SU-DHL-6 (cell line): ENCODE results near the gene C9orf152.
"Not testable (repeated sequence)": the region's sequence is repeated elsewhere in the genome, so short reads cannot be mapped to it uniquely, and the experiment has no call there.

Experiments
- H2AFZ ChIP-seq: fragments of 200-600 bp; sonication (generic); 2 replicates; pipeline ENCODE4 v1.6.1; 2014; ENCODE audit warnings: low read depth, mild to moderate bottlenecking, moderate library complexity, mixed read lengths, antibody characterized with exemption, low read length; ENCODE audit not compliant: severe bottlenecking
- H3F3A ChIP-seq: fragments of 200-600 bp; shearing (Covaris generic); 2 replicates; pipeline ENCODE4 v1.6.0; 2016; ENCODE audit warnings: antibody characterized with exemption, mild to moderate bottlenecking; ENCODE audit not compliant: insufficient read depth
- H3K27ac ChIP-seq: fragments of 200-600 bp; sonication (generic); 2 replicates; pipeline ENCODE4 v1.5.1; 2016; ENCODE audit warnings: low read depth, mild to moderate bottlenecking, low read length, moderate library complexity, mixed read lengths
- H3K27me3 ChIP-seq: fragments of 200-600 bp; sonication (generic), shearing (Covaris generic); 2 replicates; pipeline ENCODE4 v1.6.0; 2014; ENCODE audit warnings: mild to moderate bottlenecking, low read length
- H3K36me3 ChIP-seq: fragments of 200-600 bp; sonication (generic); 2 replicates; pipeline ENCODE4 v1.6.1; 2014; ENCODE audit warnings: mild to moderate bottlenecking, low read length, mixed read lengths
- H3K4me2 ChIP-seq: fragments of 300-600, 200-600 bp; shearing (Covaris generic), sonication (generic); 2 replicates; pipeline ENCODE4 v1.6.0; 2014; ENCODE audit warnings: low read length, low read depth, mild to moderate bottlenecking; ENCODE audit not compliant: poor library complexity, severe bottlenecking
- H3K4me3 ChIP-seq: fragments of 200-600 bp; sonication (generic); 2 replicates; pipeline ENCODE4 v1.5.1; 2014; ENCODE audit warnings: antibody characterized with exemption, low read length, mild to moderate bottlenecking, mixed read lengths; ENCODE audit not compliant: insufficient read depth, poor library complexity, severe bottlenecking
- H3K79me2 ChIP-seq: fragments of 200-600 bp; sonication (generic); 2 replicates; pipeline ENCODE4 v1.6.1; 2014; ENCODE audit warnings: mild to moderate bottlenecking, low read length, moderate library complexity; ENCODE audit not compliant: insufficient read depth
- H3K9ac ChIP-seq: fragments of 200-600 bp; sonication (generic); 2 replicates; pipeline ENCODE4 v1.7.0; 2014; ENCODE audit warnings: mild to moderate bottlenecking, low read length
- H3K9me2 ChIP-seq: fragments of 200-600 bp; sonication (generic); replicated peaks from 2 replicates; pipeline ENCODE4 v1.6.1; 2014; ENCODE audit warnings: low read length; ENCODE audit not compliant: insufficient read depth
- H3K9me3 ChIP-seq: fragments of 200-600 bp; sonication (generic); 2 replicates; pipeline ENCODE4 v1.6.1; 2014; ENCODE audit warnings: low read length, mixed read lengths; ENCODE audit not compliant: insufficient read depth
- H4K20me1 ChIP-seq: fragments of 200-600 bp; sonication (generic); 2 replicates; pipeline ENCODE4 v1.6.1; 2014; ENCODE audit warnings: low read depth, mild to moderate bottlenecking, antibody characterized with exemption, low read length, moderate library complexity, mixed read lengths
- CTCF ChIP-seq: fragments of 200-600 bp; sonication (generic); IDR thresholded peaks from one replicate; pipeline ENCODE4 v1.5.1; 2017; ENCODE audit warnings: antibody characterized with exemption, mild to moderate bottlenecking, low read length, moderate library complexity; ENCODE audit not compliant: insufficient read depth, poor library complexity, severe bottlenecking
- EZH2phosphoT487 ChIP-seq: fragments of 200-600 bp; sonication (generic), shearing (Covaris generic); conservative IDR thresholded peaks from 2 replicates; pipeline ENCODE4 v1.6.1; 2018; ENCODE audit warnings: mild to moderate bottlenecking, antibody characterized with exemption, low read length, moderate library complexity, mixed read lengths

The C9orf152 gene

GRCh38 chr9:110199643-110200042, 8.3 kb downstream of the C9orf152 start:
- Histone ChIP-seq H3F3A (no peaks in the 10 kb centered on the region), H4K20me1 (no peaks in the 10 kb centered on the region), H3K27me3 (no peaks in the 10 kb centered on the region), H2AFZ (no peak overlapping the region), H3K9ac (no peak overlapping the region), H3K9me3 (no peaks in the 10 kb centered on the region), H3K79me2 (no peaks in the 10 kb centered on the region), H3K36me3 (no peaks in the 10 kb centered on the region), H3K4me2 (no peak overlapping the region), H3K4me3 (no peak overlapping the region), H3K9me2 (no peaks in the 10 kb centered on the region), H3K27ac (no peak overlapping the region)
- no peak for TF ChIP-seq EZH2phosphoT487
- no peak for TF ChIP-seq CTCF

GRCh38 chr9:110198357-110198756, 9.6 kb downstream of the C9orf152 start:
- H3K27me3 ChIP-seq: no peaks in the 10 kb centered on the region
- no peaks in the 10 kb centered on the region for H3K36me3 ChIP-seq
- TF ChIP-seq EZH2phosphoT487 (no peak), CTCF (no peak)
- H3K27ac ChIP-seq: no peak overlapping the region
- H3K9me2 ChIP-seq: no peaks in the 10 kb centered on the region
- no peaks in the 10 kb centered on the region for H4K20me1 ChIP-seq
- no peak overlapping the region for H3K4me3 ChIP-seq
- no peaks in the 10 kb centered on the region for H3K9me3 ChIP-seq
- H3F3A ChIP-seq: no peaks in the 10 kb centered on the region
- H3K79me2 ChIP-seq: no peaks in the 10 kb centered on the region
- no peak overlapping the region for H3K9ac ChIP-seq
- H3K4me2 ChIP-seq: no peak overlapping the region
- H2AFZ ChIP-seq: no peak overlapping the region

- no peak overlapping the region for H3K27ac ChIP-seq
- H3K9me3 ChIP-seq: no peaks in the 10 kb centered on the region
- H2AFZ ChIP-seq: no peak overlapping the region
- H3K9me2 ChIP-seq: no peaks in the 10 kb centered on the region
- no peaks in the 10 kb centered on the region for H4K20me1 ChIP-seq
- H3K4me3 ChIP-seq: no peak overlapping the region
- no peaks in the 10 kb centered on the region for H3K27me3 ChIP-seq
- no peaks in the 10 kb centered on the region for H3K36me3 ChIP-seq
- H3F3A ChIP-seq: no peaks in the 10 kb centered on the region
- H3K9ac ChIP-seq: no peak overlapping the region
- no peak for TF ChIP-seq EZH2phosphoT487
- no peak for TF ChIP-seq CTCF
- H3K79me2 ChIP-seq: no peaks in the 10 kb centered on the region
- no peak overlapping the region for H3K4me2 ChIP-seq
Measured at GRCh38 chr9:110197330-110198187, 10.4 kb downstream of the C9orf152 start.

DNA sequence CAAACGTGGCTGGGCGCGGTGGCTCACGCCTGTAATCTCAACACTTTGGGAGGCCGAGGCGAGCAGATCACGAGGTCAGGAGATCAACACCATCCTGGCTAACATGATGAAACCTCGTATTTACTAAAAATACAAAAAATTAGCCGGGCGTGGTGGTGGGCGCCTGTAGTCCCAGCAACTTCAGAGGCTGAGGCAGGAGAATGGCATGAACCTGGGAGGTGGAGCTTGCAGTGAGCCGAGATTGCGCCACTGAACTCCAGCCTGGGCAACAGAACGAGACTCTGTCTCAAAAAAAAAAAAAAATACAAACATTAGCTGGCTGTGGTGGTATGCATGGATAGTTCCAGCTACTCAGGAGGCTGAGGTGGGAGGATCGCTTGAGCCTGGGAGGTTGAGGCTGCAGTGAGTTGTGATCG, 11.9 kb downstream of the C9orf152 start:
- H3F3A ChIP-seq, H3K79me2 ChIP-seq, H3K27me3 ChIP-seq, H2AFZ ChIP-seq, H3K27ac ChIP-seq, H3K36me3 ChIP-seq, H4K20me1 ChIP-seq, H3K9me2 ChIP-seq, H3K9ac ChIP-seq, H3K9me3 ChIP-seq, H3K4me3 ChIP-seq, H3K4me2 ChIP-seq: not testable (repeated sequence)
